Erythroblast (primary cell): ENCODE results near the gene MUTYH.

ENCODE experiments used
- GATA1 ChIP-seq: IDR thresholded peaks from 2 replicates; pipeline ENCODE4 v1.6.1; 2011; ENCODE audit warnings: low read depth, mild to moderate bottlenecking, control low read depth, low read length, moderate library complexity
- POLR2A ChIP-seq: IDR thresholded peaks from 2 replicates; pipeline ENCODE4 v1.6.1; 2011; ENCODE audit warnings: mild to moderate bottlenecking, low read length

- TF ChIP-seq POLR2A (no peak), GATA1 (no peak)
Measured at GRCh38 chr1:45300669-45300997, 39.6 kb downstream of the MUTYH start.
